Lung (tissue), 12 donors: Measurements from ENCODE around the gene CAMSAP3. TPM values are rescaled to one million over a fixed set of nuclear protein-coding genes. Genes with fewer than 3 reads are reported as not detected.

Source experiments
- ATAC-seq: fragments of 200-7000 bp; cut with Tn5 transposase; one replicate; pipeline ENCODE4 v1.9.1; 2020; ENCODE audit warnings: moderate number of reproducible peaks; ENCODE audit not compliant: insufficient read depth, low FRiP score
- DNase-seq, 3 donors: peaks; one replicate each; pipeline ENCODE4 v3.0.0-alpha.2; 2013 to 2017
- H3K27ac ChIP-seq, 2 donors: one replicate each; pipeline ENCODE4 v1.5.1; 2013; ENCODE audit warnings: mild to moderate bottlenecking in 2 of 2, moderate library complexity in 2 of 2, control low read depth in 1 of 2, inconsistent platforms in 1 of 2, low read depth in 1 of 2, low read length in 1 of 2
- H3K27me3 ChIP-seq, 3 donors: one replicate each; pipeline ENCODE4 v1.5.1; 2013; ENCODE audit warnings: low read length in 2 of 3; ENCODE audit not compliant: control insufficient read depth in 3 of 3, insufficient read depth in 3 of 3
- H3K36me3 ChIP-seq, 4 donors: one replicate each; pipeline ENCODE4 v1.5.1; 2013; ENCODE audit warnings: low read length in 4 of 4, mild to moderate bottlenecking in 1 of 4, moderate library complexity in 1 of 4; ENCODE audit not compliant: control insufficient read depth in 4 of 4, insufficient read depth in 4 of 4
- H3K4me1 ChIP-seq, 5 donors: one replicate each; pipeline ENCODE4 v1.5.1; 2013; ENCODE audit warnings: low read length in 5 of 5, mild to moderate bottlenecking in 2 of 5, moderate library complexity in 1 of 5; ENCODE audit not compliant: control insufficient read depth in 5 of 5, insufficient read depth in 5 of 5
- H3K4me3 ChIP-seq: one replicate; pipeline ENCODE4 v1.5.1; 2013; ENCODE audit warnings: mild to moderate bottlenecking, control low read depth, moderate library complexity
- H3K9ac ChIP-seq, 2 donors: one replicate each; pipeline ENCODE4 v1.5.1; 2013; ENCODE audit warnings: low read length in 2 of 2, control low read depth in 1 of 2; ENCODE audit not compliant: insufficient read depth in 1 of 2
- H3K9me3 ChIP-seq, 4 donors: one replicate each; pipeline ENCODE4 v1.5.1; 2013; ENCODE audit warnings: low read length in 3 of 4, mild to moderate bottlenecking in 1 of 4, moderate library complexity in 1 of 4; ENCODE audit not compliant: control insufficient read depth in 4 of 4, insufficient read depth in 3 of 4
- WGBS, 2 donors: extraction: QIAGEN DNeasy Blood & Tissue Kit; methylation state at CpG; one replicate each; pipeline ENCODE4 v1.1.7; 2013; 5-methylcytosine and 5-hydroxymethylcytosine counted together
- polyA plus RNA-seq, 2 donors: library from polyadenylated mRNA; stranded (reverse); fragments of 200-250 nt; gene quantifications; one replicate each; pipeline ENCODE4 v1.2.1, GENCODE V29; 2013
- total RNA-seq, 2 donors: library from RNA; depleted of rRNA in 1 of 2; stranded (reverse); fragments of >200 nt in 1 of 2; gene quantifications; one replicate each; pipeline ENCODE4 v1.2.1, GENCODE V29; 2014 to 2021
- TF ChIP-seq, protein P1 (sequence below): IDR thresholded peaks from 2 replicates; pipeline ENCODE4 v1.5.1; 2012; ENCODE audit warnings: mild to moderate bottlenecking; ENCODE audit errors: control extremely low read depth, extremely low read depth
- donor health status: control.
- donor health status: control.
- donor health status: Bipolar disorder and iron deficiency.
- donor health status: healthy.
- donor health status: DM: yes; HTN: yes; CAD: no.

Gene CAMSAP3
- total and polyA plus RNA-seq, 4 donors, result 9.2 to 30.4 (median 19.2) TPM

- WGBS, 2 donors, result 57 to 71% methylated on average over 6 of the region's 6 CpGs
- no peaks in the 10 kb centered on the region for H3K9me3 ChIP-seq
- DNase-seq (no peak), ATAC-seq (no peak)
- H3K4me3 ChIP-seq, result no peak overlapping the region
- H3K27ac ChIP-seq, result no peak overlapping the region
- no peak overlapping the region for H3K9ac ChIP-seq
- no peaks in the 10 kb centered on the region for H3K36me3 ChIP-seq
- H3K4me1 ChIP-seq, result no peaks in the 10 kb centered on the region
- TF ChIP-seq, protein P1, sequence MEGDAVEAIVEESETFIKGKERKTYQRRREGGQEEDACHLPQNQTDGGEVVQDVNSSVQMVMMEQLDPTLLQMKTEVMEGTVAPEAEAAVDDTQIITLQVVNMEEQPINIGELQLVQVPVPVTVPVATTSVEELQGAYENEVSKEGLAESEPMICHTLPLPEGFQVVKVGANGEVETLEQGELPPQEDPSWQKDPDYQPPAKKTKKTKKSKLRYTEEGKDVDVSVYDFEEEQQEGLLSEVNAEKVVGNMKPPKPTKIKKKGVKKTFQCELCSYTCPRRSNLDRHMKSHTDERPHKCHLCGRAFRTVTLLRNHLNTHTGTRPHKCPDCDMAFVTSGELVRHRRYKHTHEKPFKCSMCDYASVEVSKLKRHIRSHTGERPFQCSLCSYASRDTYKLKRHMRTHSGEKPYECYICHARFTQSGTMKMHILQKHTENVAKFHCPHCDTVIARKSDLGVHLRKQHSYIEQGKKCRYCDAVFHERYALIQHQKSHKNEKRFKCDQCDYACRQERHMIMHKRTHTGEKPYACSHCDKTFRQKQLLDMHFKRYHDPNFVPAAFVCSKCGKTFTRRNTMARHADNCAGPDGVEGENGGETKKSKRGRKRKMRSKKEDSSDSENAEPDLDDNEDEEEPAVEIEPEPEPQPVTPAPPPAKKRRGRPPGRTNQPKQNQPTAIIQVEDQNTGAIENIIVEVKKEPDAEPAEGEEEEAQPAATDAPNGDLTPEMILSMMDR, result no peak
- no peaks in the 10 kb centered on the region for H3K27me3 ChIP-seq
Observed at GRCh38 chr19:7578127-7578526, 17.5 kb upstream of the CAMSAP3 start.

- ATAC-seq, result no peak
- DNase-seq, result no peak
- TF ChIP-seq, protein P1, result no peak
- Histone ChIP-seq H3K9me3 (no peaks in the 10 kb centered on the region), H3K9ac (no peak overlapping the region), H3K4me1 (no peaks in the 10 kb centered on the region), H3K27ac (no peak overlapping the region), H3K4me3 (no peak overlapping the region), H3K36me3 (no peaks in the 10 kb centered on the region), H3K27me3 (no peaks in the 10 kb centered on the region)
- 64 to 79% methylated on average over 6 of the region's 6 CpGs for WGBS, 2 donors
Observed at GRCh38 chr19:7579182-7579581, 16.5 kb upstream of the CAMSAP3 start.

- Histone ChIP-seq H3K9me3 (no peaks in the 10 kb centered on the region), H3K27me3 (no peaks in the 10 kb centered on the region), H3K36me3 (no peaks in the 10 kb centered on the region), H3K4me1 (no peaks in the 10 kb centered on the region), H3K4me3 (no peak overlapping the region), H3K27ac (no peak overlapping the region), H3K9ac (no peak overlapping the region)
- 59 to 68% methylated on average over 11 of the region's 11 CpGs for WGBS, 2 donors
- no peak for DNase-seq
- ATAC-seq, result no peak
- TF ChIP-seq, protein P1, result no peak
Observed at GRCh38 chr19:7582446-7582845, 13.2 kb upstream of the CAMSAP3 start.

DNA sequence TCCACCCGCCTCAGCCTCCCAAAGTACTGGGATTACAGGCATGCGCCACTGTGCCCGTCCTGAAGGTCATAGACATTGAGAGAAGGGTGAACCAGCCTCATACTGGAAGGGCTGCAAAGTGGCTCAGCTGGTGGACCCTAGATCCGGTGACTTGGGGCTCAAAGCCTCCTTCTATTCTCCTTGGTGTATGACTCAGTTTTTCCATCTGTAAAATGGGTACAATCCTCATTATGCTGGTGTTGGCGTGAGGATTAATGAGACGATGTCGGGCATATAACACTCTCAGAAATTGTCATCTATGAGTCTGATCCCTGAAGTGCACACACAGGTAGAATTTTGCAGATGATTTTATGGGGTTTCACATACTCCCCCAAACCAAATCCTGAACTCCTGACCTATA lies 5.8 kb upstream of the CAMSAP3 start:
- no peak for DNase-seq
- no peak overlapping the region for H3K9ac ChIP-seq
- peaks cover 0 to 8% (median 4%) of the 10 kb centered on the region in 3 donors for H3K27me3 ChIP-seq
- H3K4me3 ChIP-seq, result no peak overlapping the region
- H3K27ac ChIP-seq, result no peak overlapping the region
- peaks cover 0 to 1% (median 0%) of the 10 kb centered on the region in 4 donors for H3K9me3 ChIP-seq
- TF ChIP-seq, protein P1, result no peak
- H3K36me3 ChIP-seq, result no peaks in the 10 kb centered on the region
- H3K4me1 ChIP-seq, result peaks cover 0 to 3% (median 0%) of the 10 kb centered on the region in 5 donors
- no peak for ATAC-seq
- 87 to 93% methylated on average over 7 of the region's 7 CpGs for WGBS, 2 donors
